Prostate gland (tissue), 2 donors: Measurements from ENCODE around the gene PSRC1. TPM values are rescaled to one million over a fixed set of nuclear protein-coding genes. Genes with fewer than 3 reads are reported as not detected.
A peak's percentile ranks its signal among the peaks of the same experiment; 100 is the strongest.

ENCODE experiments used
- DNase-seq: peaks from one replicate; pipeline ENCODE4 v3.0.0-alpha.2; 2019; ENCODE audit warnings: low spot score
- H3K27ac ChIP-seq, 2 donors: fragments of 200-600 bp; sonication (generic); 2 replicates each; pipeline ENCODE4 v1.5.1; 2017 to 2019
- H3K27me3 ChIP-seq: fragments of 200-600 bp; sonication (generic); replicated peaks from 2 replicates; pipeline ENCODE4 v1.5.1; 2019; ENCODE audit not compliant: insufficient read depth
- H3K36me3 ChIP-seq, 2 donors: fragments of 200-600 bp; sonication (generic); 1 replicate in 1 of 2; 2 replicates in 1 of 2; pipeline versions ENCODE4 v1.5.1 to v1.8.1; 2017 to 2019
- H3K4me1 ChIP-seq: fragments of 200-600 bp; sonication (generic); replicated peaks from 2 replicates; pipeline ENCODE4 v1.5.1; 2019
- H3K4me3 ChIP-seq, 2 donors: fragments of 200-600 bp; sonication (generic); 2 replicates each; pipeline ENCODE4 v1.5.1; 2017 to 2019
- H3K9me3 ChIP-seq: fragments of 200-600 bp; sonication (generic); 2 replicates; pipeline ENCODE4 v1.5.1; 2017
- CTCF ChIP-seq, 4 experiments: fragments of 200-600 bp in 2 of 4; fragments of 450-650 bp in 2 of 4; sonication (generic) in 2 of 4; IDR thresholded peaks; 1 replicate in 3 of 4; 2 replicates in 1 of 4; pipeline ENCODE4 v1.5.1; 2016 to 2019; ENCODE audit warnings: antibody characterized with exemption in 4 of 4, mild to moderate bottlenecking in 2 of 4, moderate library complexity in 2 of 4
- POLR2A ChIP-seq: fragments of 450-650 bp; IDR thresholded peaks from one replicate; pipeline ENCODE4 v1.6.1; 2016; ENCODE audit warnings: antibody characterized with exemption, mild to moderate bottlenecking
- POLR2AphosphoS5 ChIP-seq: sonication (generic); formaldehyde crosslinking; IDR thresholded peaks from one replicate; pipeline ENCODE4 v1.6.1; 2017; ENCODE audit warnings: antibody characterized with exemption
- WGBS: methylation state at CpG from one replicate; pipeline ENCODE4 v1.1.5; 2018; 5-methylcytosine and 5-hydroxymethylcytosine counted together
- intact Hi-C: fragments of 100-400 bp; cut with DNase I; formaldehyde crosslinking; loops from one replicate; pipeline ENCODE4 v1.14.2; 2022
- total RNA-seq, 2 donors: library from RNA; depleted of rRNA; stranded (reverse); fragments of >200 nt; gene quantifications; one replicate each; pipeline ENCODE4 v1.1.0, GENCODE V29; 2016

The PSRC1 gene
- total RNA-seq, 2 donors from 2014 or later: 9.1 to 40.0 TPM

DNA sequence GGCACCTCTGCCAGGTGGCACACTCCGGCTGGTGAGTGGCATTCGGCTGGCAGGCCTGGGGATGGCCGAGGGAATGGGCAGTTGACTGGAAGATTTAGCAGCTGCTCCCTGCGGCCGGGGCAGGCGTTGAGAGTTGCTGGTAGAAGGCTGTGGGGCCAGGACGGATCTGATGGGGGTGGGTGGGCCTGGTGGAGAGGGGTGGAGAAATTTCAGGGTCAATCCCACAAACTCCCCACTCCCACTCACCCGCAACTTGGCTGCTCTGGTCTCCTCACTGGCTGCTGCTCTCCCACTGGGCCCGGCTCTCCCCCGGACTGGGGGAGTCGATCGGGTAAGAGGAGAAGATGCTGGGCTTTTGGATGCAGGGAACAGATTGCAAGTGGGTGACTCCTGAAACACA, 2.1 kb downstream of the PSRC1 start:
- no peak for DNase-seq
- TF ChIP-seq POLR2AphosphoS5 (no peak), POLR2A (no peak), CTCF (IDR thresholded peaks at IDR 0.05) (no peak)
- intact Hi-C loops: no loop called here
- no peaks in the 10 kb centered on the region for H3K36me3 ChIP-seq
- no peak overlapping the region for H3K4me3 ChIP-seq
- H3K4me1 ChIP-seq: peaks cover 4% of the 10 kb centered on the region
- 93% methylated on average over 12 of the region's 12 CpGs for WGBS
- H3K27me3 ChIP-seq: no peaks in the 10 kb centered on the region
- no peaks in the 10 kb centered on the region for H3K9me3 ChIP-seq
- H3K27ac ChIP-seq: no peak overlapping the region

DNA sequence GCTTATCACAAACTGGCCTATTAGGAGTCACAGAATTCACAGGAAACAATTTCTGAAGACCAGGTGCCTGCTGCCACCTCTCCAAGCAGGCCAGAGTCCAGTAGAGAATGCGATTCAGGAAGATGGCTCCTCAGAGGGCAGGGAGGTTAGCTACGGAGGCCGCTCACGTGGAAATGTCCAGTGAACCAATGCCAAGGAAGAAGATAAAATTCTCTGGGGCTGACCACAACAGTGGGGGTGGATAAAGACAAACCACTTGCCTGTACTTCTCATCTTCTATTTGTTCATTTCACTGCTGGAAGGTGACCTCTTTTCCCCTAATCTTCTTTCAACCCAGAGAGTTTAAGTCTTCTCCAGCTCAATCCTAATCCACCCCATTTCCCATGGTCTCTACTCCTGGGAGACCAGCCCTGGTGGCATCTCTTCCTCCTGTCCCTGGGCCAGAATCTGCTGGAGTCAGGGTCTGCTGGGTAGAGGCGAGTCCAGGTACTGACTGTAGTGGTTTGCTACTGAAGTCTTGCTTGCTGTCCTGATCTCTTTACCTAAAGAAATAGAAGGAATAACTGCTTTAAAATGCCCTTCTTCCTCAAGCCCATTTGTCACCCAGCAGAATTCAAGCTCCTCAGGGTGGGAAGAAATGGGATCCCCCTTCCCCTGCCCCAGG, 3.2 kb downstream of the PSRC1 start:
- no peaks in the 10 kb centered on the region for H3K9me3 ChIP-seq
- WGBS: 96% methylated on average over 5 of the region's 5 CpGs
- H3K4me3 ChIP-seq: no peak overlapping the region
- H3K27me3 ChIP-seq: no peaks in the 10 kb centered on the region
- intact Hi-C loops: no loop called here
- H3K27ac ChIP-seq: no peak overlapping the region
- H3K4me1 ChIP-seq: peaks cover 10% of the 10 kb centered on the region
- DNase-seq: no peak
- TF ChIP-seq POLR2AphosphoS5 (no peak), POLR2A (no peak), CTCF (IDR thresholded peaks at IDR 0.05) (no peak)
- no peaks in the 10 kb centered on the region for H3K36me3 ChIP-seq

- Histone ChIP-seq H3K9me3 (no peaks in the 10 kb centered on the region), H3K4me3 (no peak overlapping the region), H3K36me3 (no peaks in the 10 kb centered on the region), H3K27ac (peak overlapping the region; percentile 18 to 46), H3K4me1 (peaks cover 11% of the 10 kb centered on the region), H3K27me3 (no peaks in the 10 kb centered on the region)
- TF ChIP-seq POLR2AphosphoS5 (peak; percentile 25), CTCF (IDR thresholded peaks at IDR 0.05) (peak; percentile 70 to 85 (median 79)), POLR2A (peak; percentile 23)
- 63% methylated on average over 7 of the region's 7 CpGs for WGBS
- DNase-seq: peak; percentile 48
- intact Hi-C loops: no loop called here
Observed at GRCh38 chr1:109277434-109278204, 5.3 kb downstream of the PSRC1 start.

- DNase-seq: no peak
- peaks cover 11% of the 10 kb centered on the region for H3K4me1 ChIP-seq
- intact Hi-C loops: no loop called here
- H3K27ac ChIP-seq: peak overlapping the region; percentile 77 to 79
- no peak overlapping the region for H3K4me3 ChIP-seq
- H3K9me3 ChIP-seq: no peaks in the 10 kb centered on the region
- H3K36me3 ChIP-seq: no peaks in the 10 kb centered on the region
- TF ChIP-seq POLR2A (no peak), CTCF (IDR thresholded peaks at IDR 0.05) (no peak), POLR2AphosphoS5 (no peak)
- H3K27me3 ChIP-seq: no peaks in the 10 kb centered on the region
- 67% methylated on average over 9 of the region's 9 CpGs for WGBS
Observed at GRCh38 chr1:109275706-109276345, 7.1 kb downstream of the PSRC1 start.
